WI38 (cell line): ENCODE results near the gene SFXN5.

ENCODE experiments used
- H3K4me3 ChIP-seq: 2 replicates; pipeline ENCODE4 v1.5.1; 2011; ENCODE audit warnings: low read depth, mild to moderate bottlenecking, control low read depth, low read length
- TF ChIP-seq, protein P1 (sequence below): IDR thresholded peaks from 2 replicates; pipeline ENCODE4 v1.5.1; 2012; ENCODE audit warnings: low read depth, mild to moderate bottlenecking, control low read depth, low read length

The SFXN5 gene

DNA sequence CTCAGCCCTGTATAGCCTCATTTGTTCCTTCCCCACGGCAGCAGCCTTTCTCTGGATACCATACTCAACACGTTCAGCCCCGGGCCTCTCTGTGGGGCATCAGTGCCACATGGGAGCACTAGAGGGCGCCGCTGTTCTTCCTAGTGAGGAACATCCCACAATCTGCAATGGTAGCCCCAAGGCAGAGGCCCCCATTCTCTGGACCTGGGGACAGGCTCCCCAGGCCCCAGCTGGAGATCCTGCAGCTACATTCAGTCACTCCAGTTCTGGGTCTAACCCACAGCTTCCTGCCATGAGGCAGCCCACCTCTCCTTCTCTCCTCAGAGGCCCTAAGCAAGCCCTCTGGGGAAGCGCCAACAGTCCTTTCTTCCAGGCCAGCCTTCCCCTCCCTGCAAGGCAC lies 14.2 kb upstream of the SFXN5 start:
- TF ChIP-seq, protein P1, sequence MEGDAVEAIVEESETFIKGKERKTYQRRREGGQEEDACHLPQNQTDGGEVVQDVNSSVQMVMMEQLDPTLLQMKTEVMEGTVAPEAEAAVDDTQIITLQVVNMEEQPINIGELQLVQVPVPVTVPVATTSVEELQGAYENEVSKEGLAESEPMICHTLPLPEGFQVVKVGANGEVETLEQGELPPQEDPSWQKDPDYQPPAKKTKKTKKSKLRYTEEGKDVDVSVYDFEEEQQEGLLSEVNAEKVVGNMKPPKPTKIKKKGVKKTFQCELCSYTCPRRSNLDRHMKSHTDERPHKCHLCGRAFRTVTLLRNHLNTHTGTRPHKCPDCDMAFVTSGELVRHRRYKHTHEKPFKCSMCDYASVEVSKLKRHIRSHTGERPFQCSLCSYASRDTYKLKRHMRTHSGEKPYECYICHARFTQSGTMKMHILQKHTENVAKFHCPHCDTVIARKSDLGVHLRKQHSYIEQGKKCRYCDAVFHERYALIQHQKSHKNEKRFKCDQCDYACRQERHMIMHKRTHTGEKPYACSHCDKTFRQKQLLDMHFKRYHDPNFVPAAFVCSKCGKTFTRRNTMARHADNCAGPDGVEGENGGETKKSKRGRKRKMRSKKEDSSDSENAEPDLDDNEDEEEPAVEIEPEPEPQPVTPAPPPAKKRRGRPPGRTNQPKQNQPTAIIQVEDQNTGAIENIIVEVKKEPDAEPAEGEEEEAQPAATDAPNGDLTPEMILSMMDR, result peak; percentile 98
- no peak overlapping the region for H3K4me3 ChIP-seq

DNA sequence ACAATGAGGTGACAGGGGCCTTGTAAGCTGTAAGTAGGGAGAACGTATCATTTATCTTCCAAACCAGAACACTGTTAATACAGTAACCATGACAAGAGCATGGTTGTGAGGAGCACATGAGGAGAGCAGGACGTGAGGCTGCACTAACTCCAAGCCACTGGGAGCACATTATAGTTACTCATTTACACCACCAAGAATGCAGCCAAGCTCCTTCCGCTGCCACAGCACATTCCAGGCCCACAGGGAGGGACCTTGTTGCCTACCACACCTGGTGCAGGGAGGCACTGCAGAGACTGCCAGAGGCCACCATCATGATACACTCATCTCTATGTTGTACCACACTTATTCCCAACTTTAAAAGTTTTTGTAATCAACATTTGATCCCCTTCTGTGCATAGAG lies 13.5 kb upstream of the SFXN5 start:
- no peak overlapping the region for H3K4me3 ChIP-seq
- TF ChIP-seq, protein P1, result no peak

DNA sequence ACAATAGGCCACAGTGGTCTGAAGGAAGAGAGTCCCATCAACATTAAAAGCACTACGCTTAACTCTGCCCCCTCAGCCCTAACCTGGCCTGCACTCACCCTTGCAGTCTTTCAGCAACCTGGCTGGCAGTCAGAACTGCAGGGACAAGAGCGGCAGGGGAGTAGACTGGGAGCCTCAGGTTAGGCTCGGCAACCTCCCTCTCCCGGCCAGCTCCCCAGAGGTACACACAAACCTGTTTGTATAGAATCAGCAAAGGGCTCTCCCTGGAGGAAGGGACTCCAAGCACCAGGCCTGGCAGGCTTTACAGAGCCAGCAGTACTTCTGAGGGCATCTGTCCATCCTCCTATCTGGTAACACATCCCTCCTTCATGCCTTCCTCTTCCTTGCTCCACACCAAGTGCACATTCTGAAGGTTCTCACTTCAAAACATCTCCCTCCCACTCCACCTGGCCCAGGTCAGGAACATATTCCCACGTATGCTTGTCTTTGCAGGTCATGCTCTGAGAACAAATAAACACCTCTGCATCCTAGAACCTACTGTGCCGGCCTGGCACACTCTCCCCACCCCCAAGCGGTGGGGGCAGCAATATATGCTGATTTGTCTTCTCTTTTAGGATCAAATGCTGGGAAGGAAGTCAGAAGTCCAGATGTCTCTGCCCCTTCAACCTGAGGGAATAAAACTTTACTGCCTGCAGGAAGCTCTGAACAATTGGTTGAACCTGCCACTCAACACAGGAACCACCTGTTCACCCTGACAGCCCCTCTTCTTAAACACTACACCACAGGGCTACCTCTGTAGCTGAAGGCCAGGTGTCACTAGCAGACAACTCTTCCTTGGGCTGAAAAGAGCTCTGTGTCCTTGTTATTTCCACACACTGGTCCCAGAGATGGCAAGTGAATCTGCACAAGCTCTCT lies 12.6 kb upstream of the SFXN5 start:
- TF ChIP-seq, protein P1, result no peak
- H3K4me3 ChIP-seq, result no peak overlapping the region

DNA sequence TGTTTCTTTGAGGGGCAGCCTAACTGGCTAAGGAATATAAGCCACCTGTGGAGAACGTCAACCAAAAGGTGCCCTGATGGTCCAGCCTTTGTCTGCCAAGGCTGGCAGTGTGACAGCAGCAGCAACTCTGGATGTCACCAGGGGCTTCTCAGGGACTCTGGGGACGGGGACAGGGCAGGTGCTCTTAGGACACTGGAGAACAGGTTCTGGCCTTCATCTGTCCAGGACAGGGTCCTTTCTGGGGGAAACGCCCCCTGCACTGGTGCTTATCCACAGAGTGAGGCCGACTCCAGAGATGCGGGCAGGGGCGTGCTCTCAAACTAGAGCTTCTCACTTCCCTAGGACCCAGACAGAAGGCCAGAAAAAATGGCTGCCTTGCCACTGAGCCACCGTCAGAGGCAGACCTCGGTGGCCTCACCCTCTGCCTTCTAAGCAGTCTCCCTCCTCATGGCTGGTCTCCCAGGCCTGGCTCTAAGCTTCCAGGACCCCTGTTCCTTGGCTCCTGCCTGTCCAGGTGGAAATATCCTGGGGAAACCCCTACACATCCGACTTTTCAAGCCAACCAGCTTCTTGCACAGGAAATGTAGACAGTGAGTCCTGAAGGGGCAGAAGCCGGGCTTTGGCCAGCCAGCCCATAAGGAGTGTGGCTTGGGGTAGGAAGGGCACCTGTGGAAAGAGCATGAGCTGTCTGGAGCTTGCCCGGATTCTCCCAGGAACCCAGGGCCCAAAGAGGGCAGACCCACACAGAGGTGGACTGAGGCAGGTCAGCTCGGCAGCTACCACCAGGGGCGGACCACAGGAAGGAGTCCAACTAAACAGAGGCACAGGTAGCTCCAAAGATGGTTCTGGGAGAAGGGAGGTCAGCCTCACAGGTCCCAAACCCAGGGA lies 11.3 kb upstream of the SFXN5 start:
- TF ChIP-seq, protein P1, result no peak
- no peak overlapping the region for H3K4me3 ChIP-seq

DNA sequence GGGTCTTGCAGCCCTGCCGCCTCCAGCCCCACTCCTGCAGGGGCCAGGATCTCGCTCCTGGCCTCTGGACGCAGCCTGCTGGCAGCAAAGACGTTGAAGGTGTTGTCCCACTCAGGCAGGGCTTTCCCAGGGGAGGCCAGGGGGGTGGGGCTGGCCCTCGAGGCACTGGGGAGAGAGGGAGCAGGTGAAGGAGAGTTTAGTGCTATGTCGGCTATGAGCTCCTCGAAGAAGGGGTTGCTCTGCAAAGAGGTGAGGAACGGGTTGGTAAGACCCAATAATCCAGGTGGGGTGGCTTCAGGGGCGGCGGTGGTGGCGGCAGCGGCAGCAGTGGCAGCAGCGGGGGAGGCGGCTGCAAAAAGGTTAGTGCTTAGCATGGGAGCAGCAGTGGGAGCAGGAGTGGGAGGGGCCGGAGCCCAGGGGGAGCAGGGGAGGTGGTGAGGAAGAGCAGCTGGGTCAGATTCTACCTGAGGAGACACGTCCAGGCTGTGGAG lies 9.7 kb upstream of the SFXN5 start:
- H3K4me3 ChIP-seq, result no peak overlapping the region
- TF ChIP-seq, protein P1, result no peak

GRCh38 chr2:73080321-73081131 lies 9.0 kb upstream of the SFXN5 start:
- H3K4me3 ChIP-seq, result no peak overlapping the region
- TF ChIP-seq, protein P1, result no peak
